ENCODE data around the gene FBN1.

FBN1 gene

GRCh38 chr15:48617619-48618018 is 27.9 kb downstream of the FBN1 start:
- no peak for DNase-seq

DNA sequence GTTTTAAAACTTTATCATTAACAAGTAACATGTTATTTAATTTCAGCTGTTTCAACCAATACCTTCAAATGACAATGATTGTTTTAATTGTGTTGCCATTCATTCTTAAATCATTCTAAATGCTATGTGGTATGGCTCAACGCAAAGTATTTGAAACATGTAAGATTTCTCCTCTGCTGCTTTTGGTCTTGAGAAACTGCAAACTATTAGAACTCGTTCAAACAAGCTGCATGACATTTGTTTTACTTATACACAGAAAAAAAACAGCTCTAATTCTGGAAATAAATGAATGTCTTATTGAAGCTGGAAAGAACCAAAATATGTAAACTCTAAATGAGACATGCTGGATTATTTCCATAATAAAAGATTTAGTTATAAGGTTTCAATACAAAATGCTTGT is 29.3 kb downstream of the FBN1 start:
- DNase-seq, result no peak

GRCh38 chr15:48614051-48614450 is 31.5 kb downstream of the FBN1 start:
- DNase-seq, result no peak

GRCh38 chr15:48609486-48609885 is 36.0 kb downstream of the FBN1 start:
- no peak for DNase-seq

DNA sequence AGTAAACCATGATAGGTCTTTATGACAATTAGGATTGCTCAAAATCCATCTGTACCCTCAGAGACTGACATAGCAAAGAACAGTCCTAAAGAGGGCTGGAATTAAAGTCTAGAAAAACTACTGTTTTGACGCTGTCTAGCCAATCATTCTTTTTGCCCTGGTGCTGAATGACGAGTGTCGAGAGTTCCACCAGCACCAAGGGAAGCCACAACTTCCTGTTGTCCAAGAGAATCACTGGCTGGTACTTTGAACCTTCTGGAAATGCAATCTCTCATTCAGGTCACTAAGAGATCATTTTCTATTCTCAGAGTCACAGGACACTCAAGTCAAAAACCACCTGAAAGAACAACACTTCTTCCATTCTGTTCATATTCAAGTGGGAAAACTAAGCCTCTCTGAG is 37.7 kb downstream of the FBN1 start:
- DNase-seq, result no peak

DNA sequence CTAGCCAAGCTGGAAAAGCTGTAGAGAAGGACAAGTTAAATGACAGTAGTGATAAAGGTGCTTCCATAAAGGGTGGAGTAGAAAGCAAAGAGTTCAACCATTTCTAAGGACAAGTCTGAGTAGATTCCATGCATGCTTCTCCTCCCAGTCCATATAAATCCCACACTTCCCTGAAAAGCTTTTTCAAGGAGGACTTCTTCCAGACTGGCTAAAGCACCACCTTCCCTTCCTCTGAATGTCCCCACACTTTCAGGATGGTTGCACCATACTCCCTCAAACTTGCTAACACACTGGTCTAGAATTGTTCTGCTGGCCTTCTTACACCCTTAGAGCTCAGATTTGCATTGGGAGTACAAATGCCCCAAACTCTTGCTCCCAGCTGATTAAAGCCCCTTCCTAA is 40.9 kb downstream of the FBN1 start:
- no peak for DNase-seq

- no peak for DNase-seq
Measured at GRCh38 chr15:48603922-48604321, 41.6 kb downstream of the FBN1 start.

- no peak for DNase-seq
Measured at GRCh38 chr15:48603123-48603500, 42.4 kb downstream of the FBN1 start.

- no peak for DNase-seq
Measured at GRCh38 chr15:48602358-48603122, 43.0 kb downstream of the FBN1 start.

DNA sequence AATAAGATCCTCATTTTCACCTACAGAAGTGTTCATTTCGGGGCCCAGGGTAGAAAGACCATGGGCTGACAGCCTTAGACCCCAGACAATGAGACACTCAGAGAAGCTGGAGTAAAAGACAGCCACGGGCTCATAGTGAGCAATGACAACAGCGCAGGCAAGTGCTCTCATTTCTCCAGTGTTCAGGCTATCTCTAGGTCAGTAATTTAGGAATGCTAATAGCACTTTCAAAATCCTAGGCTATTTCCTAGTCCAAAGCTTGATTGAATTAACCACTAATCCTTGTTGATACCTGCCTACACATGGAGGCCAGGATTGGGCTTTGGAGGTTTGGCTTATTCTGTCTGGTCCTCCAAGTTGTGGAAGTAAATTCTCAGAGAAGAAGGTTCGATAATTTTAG is 44.4 kb downstream of the FBN1 start:
- no peak for DNase-seq

- no peak for DNase-seq
Measured at GRCh38 chr15:48596841-48597240, 48.7 kb downstream of the FBN1 start.

GRCh38 chr15:48596415-48596814 is 49.1 kb downstream of the FBN1 start:
- no peak for DNase-seq

DNA sequence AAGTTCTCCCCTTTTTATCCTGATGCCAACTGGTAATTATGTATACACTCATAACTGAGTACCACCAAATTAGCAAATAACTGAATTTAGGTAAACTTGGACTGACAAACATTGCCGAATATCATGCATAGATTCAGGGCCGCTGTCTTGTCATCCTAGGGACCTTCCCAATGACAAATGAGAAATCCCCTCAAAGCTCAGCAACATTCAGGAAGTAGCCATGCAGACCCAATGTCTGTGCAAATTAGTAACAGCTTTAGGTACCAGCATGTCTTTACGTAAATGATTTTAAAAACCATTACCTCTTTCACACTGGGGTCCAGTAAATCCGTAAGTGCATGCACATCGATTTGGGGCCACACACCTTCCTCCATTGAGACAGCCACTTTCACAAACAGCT is 49.5 kb downstream of the FBN1 start:
- DNase-seq, result no peak

DNA sequence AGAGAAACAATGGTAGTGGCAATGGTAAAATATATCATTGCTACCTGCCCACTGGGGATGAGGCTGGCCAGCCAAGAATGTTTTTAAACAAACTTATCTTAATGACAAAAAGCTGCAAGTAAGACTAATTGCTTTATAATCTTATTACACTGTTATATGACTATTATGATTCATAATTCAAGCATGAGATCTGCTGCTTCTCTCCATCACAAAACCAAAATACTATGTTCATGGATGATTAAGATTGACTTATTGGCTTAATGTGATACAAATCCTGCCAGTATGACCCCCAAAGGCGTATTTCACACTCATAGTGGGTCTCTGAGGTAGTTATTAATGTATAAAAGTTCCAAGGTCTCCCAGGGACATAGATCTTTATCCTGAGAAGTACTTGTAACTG is 52.6 kb downstream of the FBN1 start:
- DNase-seq, result no peak

DNA sequence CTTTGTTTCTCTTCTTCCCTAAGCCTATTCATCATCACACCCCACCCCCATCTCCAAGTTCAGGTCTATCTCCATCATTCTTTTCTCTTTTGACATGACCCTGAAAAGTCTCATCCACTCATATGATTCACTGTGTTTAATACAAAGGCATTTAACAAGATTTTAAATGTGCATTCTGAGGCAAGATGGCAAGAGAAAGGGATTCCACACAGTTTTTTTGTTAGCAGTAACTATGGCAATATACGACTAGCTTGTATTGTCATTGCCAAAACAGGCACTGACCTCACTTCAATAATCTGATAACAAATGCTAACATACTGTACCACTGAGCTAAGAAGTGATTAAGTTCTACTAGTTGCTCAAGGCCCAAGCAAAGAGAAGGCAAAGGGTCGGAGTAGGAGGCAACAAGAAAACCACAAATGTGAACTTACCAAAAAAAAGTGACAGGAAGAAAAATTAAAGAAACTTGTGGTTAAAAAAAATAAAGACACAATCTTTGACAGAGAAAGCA is 53.2 kb downstream of the FBN1 start:
- peak in 1 of 5 experiments; percentile 47 for DNase-seq

DNA sequence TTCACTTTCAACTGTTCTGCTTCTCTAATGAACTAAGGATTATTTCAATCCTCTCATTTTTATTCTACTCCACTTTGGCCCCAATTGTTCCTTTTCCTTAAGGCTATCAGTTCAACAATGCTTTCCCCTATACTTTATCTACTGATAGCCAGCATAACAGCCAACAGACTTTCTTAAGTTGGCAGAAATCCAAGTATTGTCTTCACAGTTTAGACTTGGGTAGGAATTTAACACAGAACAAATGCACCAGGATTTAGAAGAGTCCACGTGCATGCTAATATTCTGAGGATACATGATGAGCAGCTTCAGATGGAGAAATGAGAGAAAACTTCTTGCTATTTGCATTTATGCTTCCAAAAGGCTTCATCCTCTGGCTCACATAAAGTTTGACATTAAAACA is 54.8 kb downstream of the FBN1 start:
- DNase-seq, result no peak

DNA sequence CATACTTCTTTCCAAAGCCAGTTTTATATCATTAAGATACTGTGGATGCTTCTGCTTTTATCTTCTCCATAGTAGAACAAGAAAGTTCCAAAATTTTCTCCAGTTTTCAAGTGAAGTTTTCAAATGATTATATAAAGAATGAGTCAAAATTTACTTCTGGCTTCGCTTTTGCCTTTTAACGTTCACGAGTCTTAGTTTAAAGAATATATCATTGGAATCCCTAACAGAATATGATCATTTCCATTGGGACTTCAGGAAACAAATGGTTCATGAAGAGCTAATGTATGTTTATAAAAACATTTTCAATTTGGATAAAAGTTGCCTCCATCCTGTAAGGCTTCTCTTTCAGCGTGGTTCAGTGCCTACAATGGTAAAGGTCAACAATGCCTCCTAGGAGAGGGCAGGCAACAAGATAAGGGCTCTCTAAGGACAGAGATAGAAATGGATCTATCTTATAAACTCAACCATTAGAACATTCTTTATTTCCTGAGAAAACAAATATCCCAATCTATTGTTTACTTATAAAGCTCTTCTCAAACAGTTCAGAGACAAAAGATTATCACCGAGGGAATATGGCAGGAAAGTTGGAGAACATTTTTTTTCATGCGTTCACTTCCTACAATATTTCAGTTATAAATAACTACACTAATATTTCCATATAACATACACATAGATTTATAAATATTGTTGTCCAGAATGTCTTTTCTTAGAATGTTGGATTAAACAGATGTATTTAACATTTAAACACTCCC is 60.5 kb downstream of the FBN1 start:
- no peak for DNase-seq

DNA sequence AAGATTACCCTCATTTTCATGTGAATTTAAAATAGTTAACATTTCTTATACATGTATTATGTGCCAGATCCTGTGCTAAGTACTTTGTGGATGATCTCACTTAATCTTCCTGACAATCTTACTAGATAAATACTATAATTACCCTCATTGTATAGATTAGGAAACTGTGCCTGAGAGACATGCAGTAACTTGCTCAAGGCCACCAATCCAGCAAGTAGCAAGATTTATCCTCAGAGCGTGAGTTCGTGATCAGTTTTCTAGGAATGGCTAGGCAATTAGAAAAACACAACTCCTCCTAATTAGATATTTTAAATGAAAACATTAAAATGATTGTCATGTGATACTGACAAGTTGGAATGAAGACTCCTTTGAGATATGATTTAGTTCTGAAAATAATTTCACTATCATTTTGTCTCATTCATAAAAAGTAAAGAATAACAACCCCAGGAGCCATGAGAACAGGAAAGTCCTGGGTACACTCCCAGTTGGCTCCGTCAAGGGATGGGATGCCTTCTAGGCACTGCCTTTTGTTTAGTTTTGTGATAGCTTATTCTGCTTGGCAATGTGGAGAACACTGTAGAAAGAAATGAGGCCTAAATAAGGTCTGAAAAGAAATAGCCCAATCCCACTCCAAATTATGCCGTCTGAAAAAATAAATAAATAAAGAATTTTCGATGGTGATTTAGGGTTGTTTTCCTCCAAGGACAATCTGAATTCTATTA is 61.3 kb downstream of the FBN1 start:
- no peak for DNase-seq

DNA sequence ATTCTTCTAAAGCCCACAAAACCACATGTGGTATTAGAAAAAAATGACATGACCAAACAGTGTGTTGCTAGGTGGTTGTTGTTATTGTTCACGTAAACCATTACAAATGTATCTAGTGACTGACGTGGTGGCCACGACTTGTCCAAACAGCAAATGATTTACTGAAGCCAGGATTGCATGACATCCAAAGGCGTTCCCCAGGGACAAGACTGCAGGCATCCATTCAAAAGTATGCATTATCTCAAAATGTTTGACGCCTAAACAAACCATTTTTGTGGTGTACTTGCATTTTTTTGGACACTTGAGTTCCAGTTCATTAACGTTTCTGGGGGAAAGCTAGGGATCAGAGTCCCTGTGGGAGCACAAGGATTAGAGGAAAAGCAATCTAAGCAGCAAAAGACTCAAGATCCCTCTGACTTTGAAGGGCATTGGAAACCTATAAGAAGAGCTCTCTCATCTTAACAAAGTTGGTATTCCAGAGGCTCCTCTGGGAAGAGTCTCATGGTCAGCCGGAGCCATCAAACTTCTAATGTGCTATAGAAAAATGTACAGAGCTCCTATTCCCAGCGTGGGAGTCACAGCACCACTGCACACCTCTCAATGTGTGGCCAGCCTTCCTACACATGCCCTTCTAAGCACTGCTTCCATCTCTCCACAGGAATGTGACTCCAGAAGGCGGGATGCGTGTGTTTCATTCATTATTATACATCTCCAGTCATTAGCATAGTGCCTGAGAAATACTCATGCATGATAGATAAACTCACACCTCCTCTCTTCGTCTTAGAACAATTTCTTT is 62.9 kb downstream of the FBN1 start:
- DNase-seq, result no peak

DNA sequence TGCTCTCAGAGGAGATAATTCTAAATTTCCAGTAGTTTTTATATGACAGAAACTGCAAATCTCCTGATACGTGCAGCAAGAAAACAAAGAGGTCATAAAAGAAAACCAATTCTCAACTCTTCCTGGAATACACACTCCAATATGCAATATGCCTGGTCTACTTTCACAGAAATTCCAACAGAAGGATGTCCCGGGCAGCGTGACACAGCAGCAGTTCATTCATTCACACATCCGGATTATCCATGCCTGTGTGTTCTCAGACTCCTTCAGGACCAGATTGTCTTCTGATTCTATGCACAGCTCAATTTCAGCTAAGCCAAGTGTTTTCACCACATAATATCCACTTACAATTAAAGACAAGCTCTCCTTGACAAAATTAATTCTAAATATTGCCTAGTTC is 64.3 kb downstream of the FBN1 start:
- DNase-seq, result no peak

- DNase-seq, result no peak
Measured at GRCh38 chr15:48580736-48581135, 64.8 kb downstream of the FBN1 start.

- DNase-seq, result no peak
Measured at GRCh38 chr15:48579945-48580671, 65.4 kb downstream of the FBN1 start.

Data from T-helper 2 cell (primary cell).